Midbrain (tissue), 1 donor: ENCODE results near the gene COL9A3.

ENCODE experiments used
- DNase-seq: peaks from one replicate; lab custom pipeline; 2025; lab: John Stamatoyannopoulos, UW

Gene COL9A3

GRCh38 chr20:62811320-62811719 is 5.5 kb upstream of the COL9A3 start:
- no peak for DNase-seq

GRCh38 chr20:62811720-62812119 is 5.1 kb upstream of the COL9A3 start:
- DNase-seq: no peak

- no peak for DNase-seq
Measured at GRCh38 chr20:62812181-62812906, 4.5 kb upstream of the COL9A3 start.

- DNase-seq: no peak
Measured at GRCh38 chr20:62812907-62813200, 4.0 kb upstream of the COL9A3 start.

GRCh38 chr20:62813588-62813987 is 3.3 kb upstream of the COL9A3 start:
- no peak for DNase-seq

GRCh38 chr20:62814060-62814708 is 2.7 kb upstream of the COL9A3 start:
- DNase-seq: no peak

GRCh38 chr20:62814709-62815065 is 2.2 kb upstream of the COL9A3 start:
- DNase-seq: no peak

- no peak for DNase-seq
Measured at GRCh38 chr20:62815066-62815991, 1.5 kb upstream of the COL9A3 start.

- DNase-seq: no peak
Measured at GRCh38 chr20:62816031-62816883, 593 bp upstream of the COL9A3 start.

GRCh38 chr20:62817975-62818591 is 1.2 kb downstream of the COL9A3 start:
- no peak for DNase-seq

GRCh38 chr20:62818592-62819493 is 2.0 kb downstream of the COL9A3 start:
- peak; percentile 55 for DNase-seq

GRCh38 chr20:62819494-62820174 is 2.8 kb downstream of the COL9A3 start:
- DNase-seq: no peak

GRCh38 chr20:62820208-62820961 is 3.5 kb downstream of the COL9A3 start:
- DNase-seq: peak; percentile 11

- no peak for DNase-seq
Measured at GRCh38 chr20:62820962-62821725, 4.3 kb downstream of the COL9A3 start.

GRCh38 chr20:62821726-62822210 is 4.9 kb downstream of the COL9A3 start:
- no peak for DNase-seq

- DNase-seq: no peak
Measured at GRCh38 chr20:62822239-62822787, 5.5 kb downstream of the COL9A3 start.

- DNase-seq: peak; percentile 22
Measured at GRCh38 chr20:62822788-62823651, 6.2 kb downstream of the COL9A3 start.
